BE2C (cell line): ENCODE data around the gene BLACAT1.
"Not testable (repeated sequence)": the region's sequence is repeated elsewhere in the genome, so short reads cannot be mapped to it uniquely, and the experiment has no call there.

Experiments
- DNase-seq: peaks from one replicate; pipeline ENCODE4 v3.0.0-alpha.2; 2020
- H3K27me3 ChIP-seq: fragments of 250-450 bp; sonication (Bioruptor Pico); 2 replicates; pipeline ENCODE4 v1.5.1; 2020; ENCODE audit warnings: mild to moderate bottlenecking
- H3K36me3 ChIP-seq: fragments of 250-450 bp; sonication (Bioruptor Pico); 2 replicates; pipeline ENCODE4 v1.5.1; 2020; ENCODE audit warnings: mild to moderate bottlenecking
- H3K4me1 ChIP-seq: fragments of 250-450 bp; sonication (Bioruptor Pico); 2 replicates; pipeline ENCODE4 v1.5.1; 2020
- H3K4me3 ChIP-seq: 2 replicates; pipeline ENCODE4 v1.5.1; 2011; ENCODE audit warnings: low read depth, low read length
- H3K9me3 ChIP-seq: fragments of 250-450 bp; sonication (Bioruptor Pico); 2 replicates; pipeline ENCODE4 v1.5.1; 2020
- CTCF ChIP-seq: IDR thresholded peaks from 2 replicates; pipeline ENCODE4 v1.5.1; 2012; ENCODE audit warnings: mild to moderate bottlenecking, low read depth, low read length

BLACAT1 gene

GRCh38 chr1:205486258-205486657, 30.4 kb upstream of the BLACAT1 start:
- no peak for DNase-seq

GRCh38 chr1:205484985-205485967, 29.4 kb upstream of the BLACAT1 start:
- H3K27me3 ChIP-seq: peaks cover 7% of the 10 kb centered on the region; the same call in 1 of the 2 replicates
- peaks cover 4% of the 10 kb centered on the region; the same call in 1 of the 2 replicates for H3K4me1 ChIP-seq
- no peak overlapping the region for H3K4me3 ChIP-seq
- H3K9me3 ChIP-seq: no peaks in the 10 kb centered on the region
- TF ChIP-seq CTCF: peak; percentile 97
- peak; percentile 78 for DNase-seq
- H3K36me3 ChIP-seq: no peaks in the 10 kb centered on the region

More at GRCh38 chr1:205486258-205486657, 30.4 kb upstream of the BLACAT1 start:
- Histone ChIP-seq H3K4me1 (peaks cover 4% of the 10 kb centered on the region; the same call in 1 of the 2 replicates), H3K4me3 (no peak overlapping the region), H3K27me3 (peaks cover 7% of the 10 kb centered on the region; the same call in 1 of the 2 replicates), H3K36me3 (no peaks in the 10 kb centered on the region), H3K9me3 (no peaks in the 10 kb centered on the region)
- no peak for TF ChIP-seq CTCF

GRCh38 chr1:205483372-205483771, 27.5 kb upstream of the BLACAT1 start:
- Histone ChIP-seq H3K4me1 (peaks cover 4% of the 10 kb centered on the region; the same call in 1 of the 2 replicates), H3K27me3 (peaks cover 7% of the 10 kb centered on the region; the same call in 1 of the 2 replicates), H3K4me3 (no peak overlapping the region), H3K36me3 (no peaks in the 10 kb centered on the region), H3K9me3 (no peaks in the 10 kb centered on the region)
- no peak for DNase-seq
- TF ChIP-seq CTCF: no peak

GRCh38 chr1:205482587-205482986, 26.7 kb upstream of the BLACAT1 start:
- not testable (repeated sequence) for H3K4me1 ChIP-seq, H3K9me3 ChIP-seq, DNase-seq, H3K27me3 ChIP-seq, H3K36me3 ChIP-seq, H3K4me3 ChIP-seq

GRCh38 chr1:205481629-205482151, 25.8 kb upstream of the BLACAT1 start:
- Histone ChIP-seq H3K4me1 (peaks cover 4% of the 10 kb centered on the region; the same call in 1 of the 2 replicates), H3K4me3 (no peak overlapping the region), H3K27me3 (peaks cover 7% of the 10 kb centered on the region; the same call in 1 of the 2 replicates), H3K9me3 (no peaks in the 10 kb centered on the region), H3K36me3 (no peaks in the 10 kb centered on the region)
- no peak for DNase-seq
- TF ChIP-seq CTCF: no peak

- no peak for DNase-seq
- Histone ChIP-seq H3K4me1 (peaks cover 4% of the 10 kb centered on the region; the same call in 1 of the 2 replicates), H3K27me3 (peaks cover 7% of the 10 kb centered on the region; the same call in 1 of the 2 replicates), H3K4me3 (no peak overlapping the region), H3K36me3 (no peaks in the 10 kb centered on the region), H3K9me3 (no peaks in the 10 kb centered on the region)
- TF ChIP-seq CTCF: no peak
Measured at GRCh38 chr1:205481218-205481617, 25.4 kb upstream of the BLACAT1 start.
